GM12874 (cell line): Measurements from ENCODE around the gene GATA3.

Experiments
- TF ChIP-seq, protein P1 (sequence below): IDR thresholded peaks from 2 replicates; pipeline ENCODE4 v1.5.1; 2011; ENCODE audit warnings: low read depth, mild to moderate bottlenecking, control low read depth, low read length, moderate library complexity; ENCODE audit not compliant: insufficient read depth

GATA3 gene

DNA sequence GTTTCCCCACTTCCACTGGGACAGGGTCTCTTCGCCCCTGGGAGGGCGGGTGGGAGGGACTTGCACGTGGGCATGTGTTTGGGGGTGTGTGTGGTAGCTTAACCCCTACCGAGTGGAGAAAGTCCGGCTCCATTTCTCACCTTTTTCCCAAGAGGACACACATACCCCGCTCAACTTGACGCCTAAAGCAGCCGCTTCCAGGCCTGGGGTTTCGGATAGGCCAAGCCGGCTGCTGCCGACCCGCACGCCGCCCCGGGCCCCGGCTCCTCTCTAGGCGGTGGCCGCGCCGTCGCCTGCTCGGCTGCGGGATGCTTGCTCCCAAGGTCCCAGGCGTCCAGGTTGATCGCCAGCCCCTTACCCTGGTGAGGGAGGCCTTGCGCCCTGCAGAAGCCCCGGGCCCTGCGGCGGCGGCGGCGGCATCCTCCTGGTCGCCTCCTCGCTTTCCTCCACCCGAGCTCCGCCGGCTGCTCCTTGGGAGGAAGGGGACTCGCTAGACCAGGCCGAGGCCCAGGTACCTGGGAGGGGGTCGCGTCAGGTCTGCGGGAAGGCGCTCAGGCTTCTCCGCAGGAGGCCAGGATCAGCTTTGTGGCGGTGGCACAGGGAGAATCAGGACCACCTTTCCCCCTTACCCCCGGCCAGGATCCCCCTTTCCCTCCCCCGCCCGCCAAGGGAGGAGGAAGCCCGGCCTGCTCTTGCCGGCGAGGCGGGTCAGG lies 3.2 kb upstream of the GATA3 start:
- TF ChIP-seq, protein P1, sequence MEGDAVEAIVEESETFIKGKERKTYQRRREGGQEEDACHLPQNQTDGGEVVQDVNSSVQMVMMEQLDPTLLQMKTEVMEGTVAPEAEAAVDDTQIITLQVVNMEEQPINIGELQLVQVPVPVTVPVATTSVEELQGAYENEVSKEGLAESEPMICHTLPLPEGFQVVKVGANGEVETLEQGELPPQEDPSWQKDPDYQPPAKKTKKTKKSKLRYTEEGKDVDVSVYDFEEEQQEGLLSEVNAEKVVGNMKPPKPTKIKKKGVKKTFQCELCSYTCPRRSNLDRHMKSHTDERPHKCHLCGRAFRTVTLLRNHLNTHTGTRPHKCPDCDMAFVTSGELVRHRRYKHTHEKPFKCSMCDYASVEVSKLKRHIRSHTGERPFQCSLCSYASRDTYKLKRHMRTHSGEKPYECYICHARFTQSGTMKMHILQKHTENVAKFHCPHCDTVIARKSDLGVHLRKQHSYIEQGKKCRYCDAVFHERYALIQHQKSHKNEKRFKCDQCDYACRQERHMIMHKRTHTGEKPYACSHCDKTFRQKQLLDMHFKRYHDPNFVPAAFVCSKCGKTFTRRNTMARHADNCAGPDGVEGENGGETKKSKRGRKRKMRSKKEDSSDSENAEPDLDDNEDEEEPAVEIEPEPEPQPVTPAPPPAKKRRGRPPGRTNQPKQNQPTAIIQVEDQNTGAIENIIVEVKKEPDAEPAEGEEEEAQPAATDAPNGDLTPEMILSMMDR: no peak

DNA sequence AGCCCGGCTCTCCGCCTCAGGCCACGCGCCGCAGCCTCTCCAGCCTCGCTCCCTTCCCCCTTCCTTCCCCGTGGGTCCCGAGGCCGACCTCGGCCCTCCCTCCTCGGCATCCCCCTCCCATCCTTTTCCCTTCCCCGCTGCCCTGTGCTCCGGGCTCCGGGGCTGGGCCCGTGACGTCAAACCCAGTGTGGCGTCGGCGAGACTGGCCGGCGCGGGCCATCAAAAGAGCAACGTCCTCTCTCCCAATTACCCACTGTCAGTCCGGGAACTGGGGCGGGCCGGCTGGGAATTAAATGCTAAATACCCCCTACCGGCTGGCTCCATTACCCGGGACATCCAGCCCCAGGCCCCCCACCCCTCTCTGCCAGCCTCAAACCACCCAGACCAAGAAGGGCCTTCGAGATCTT lies 2.6 kb upstream of the GATA3 start:
- TF ChIP-seq, protein P1: no peak

DNA sequence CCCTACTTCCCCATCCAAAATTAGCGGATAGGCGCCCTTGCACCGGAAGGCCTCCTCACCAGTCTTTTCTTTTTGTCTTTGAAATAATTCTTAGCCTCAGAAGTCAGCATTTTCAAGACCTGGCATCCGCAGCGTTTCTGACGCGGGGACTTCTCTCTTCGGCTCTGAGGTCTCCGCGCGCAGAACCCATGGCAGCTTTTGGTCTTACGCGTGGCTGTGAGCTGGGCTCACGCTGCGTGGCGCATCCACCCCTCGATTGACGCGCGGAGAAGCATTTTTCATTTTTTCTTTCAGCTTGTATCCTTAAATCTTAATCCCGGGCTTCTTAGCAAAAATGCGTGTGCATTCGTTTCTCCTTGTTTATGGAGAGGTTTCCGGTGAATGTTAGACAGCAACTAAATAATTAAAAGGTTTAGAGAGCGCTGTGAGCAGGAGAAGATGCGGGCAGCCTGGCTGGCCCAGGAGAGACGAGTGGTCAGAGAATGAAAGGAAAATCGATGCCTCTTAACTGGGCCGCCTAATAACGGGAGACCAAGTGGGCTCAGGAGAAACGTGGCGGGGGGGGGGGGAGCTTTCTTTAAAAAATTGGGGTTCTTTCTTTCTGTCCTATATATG lies 2.0 kb upstream of the GATA3 start:
- TF ChIP-seq, protein P1: no peak

DNA sequence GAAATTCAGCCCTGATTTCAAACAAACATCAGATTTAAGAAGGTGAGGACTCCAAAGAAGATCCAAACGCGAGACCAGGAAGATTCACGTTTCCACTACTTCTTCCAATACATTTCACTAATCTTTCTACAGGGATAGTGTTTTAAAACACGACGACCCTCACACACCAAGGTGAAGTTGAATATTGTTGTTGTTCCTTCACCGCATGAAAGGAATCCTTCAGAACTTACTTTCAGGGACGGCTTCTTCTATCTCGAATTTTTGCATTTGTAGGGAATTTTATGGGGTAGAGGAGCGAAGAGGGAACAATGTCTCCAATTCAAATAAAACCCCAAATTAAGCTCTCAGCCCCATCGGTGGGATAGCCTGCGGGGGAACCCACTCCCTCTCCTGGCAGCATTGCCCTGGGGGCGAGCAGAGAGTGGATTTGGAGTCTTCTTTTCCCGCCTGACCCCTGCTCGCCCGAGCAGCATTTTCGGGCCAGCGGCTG lies 1.5 kb upstream of the GATA3 start:
- TF ChIP-seq, protein P1: no peak

DNA sequence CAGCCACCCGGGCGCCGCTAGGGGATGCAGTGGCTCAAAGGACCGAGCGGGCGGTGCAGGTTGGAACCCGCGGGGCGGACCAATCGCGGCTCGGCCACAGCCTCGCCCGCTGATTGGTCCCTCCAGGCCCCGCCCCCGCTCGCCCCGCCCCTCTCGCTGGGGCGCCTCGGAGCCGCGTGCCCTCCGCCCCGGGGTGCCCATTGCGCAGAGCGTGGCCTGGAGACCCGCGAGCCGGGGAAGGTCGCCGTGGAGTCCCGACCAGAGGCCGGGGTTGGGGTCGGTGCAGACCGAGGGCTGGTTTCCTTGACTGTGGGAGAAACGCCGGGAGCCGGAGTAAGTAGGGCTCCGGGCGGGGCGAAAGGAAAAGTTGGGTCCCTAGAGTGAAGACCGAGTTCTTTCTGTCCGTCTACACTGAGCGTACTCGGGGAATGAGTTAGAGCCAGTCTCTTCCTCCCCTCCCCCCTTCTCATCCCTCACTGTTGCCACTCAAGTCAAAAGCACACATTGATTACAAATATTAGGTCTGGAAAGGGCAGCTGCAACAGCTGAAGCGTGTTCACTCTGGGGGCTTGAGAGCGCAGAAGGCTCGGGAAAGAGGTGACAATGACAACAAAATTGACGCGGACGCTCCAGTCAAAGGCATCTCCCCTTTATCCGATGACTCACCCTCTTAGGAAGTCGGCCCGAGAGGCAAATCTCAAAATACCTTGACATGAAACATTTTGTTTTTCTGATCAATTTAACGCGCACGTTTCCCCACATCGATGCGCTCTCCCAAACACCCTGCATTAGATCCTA lies 843 bp upstream of the GATA3 start:
- TF ChIP-seq, protein P1: peak; percentile 99

DNA sequence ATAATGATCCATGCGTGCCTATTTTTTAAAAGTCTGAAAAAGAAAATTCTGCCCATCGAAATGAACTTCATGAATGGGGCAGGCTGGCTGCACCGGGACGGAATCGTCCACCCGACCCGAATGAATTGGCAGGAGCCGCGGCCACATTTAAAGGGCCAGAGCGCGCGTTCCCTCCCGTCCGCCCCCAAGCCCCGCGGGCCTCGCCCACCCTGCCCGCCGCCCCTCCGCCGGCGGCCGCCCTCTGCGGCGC lies 319 bp upstream of the GATA3 start:
- TF ChIP-seq, protein P1: no peak

DNA sequence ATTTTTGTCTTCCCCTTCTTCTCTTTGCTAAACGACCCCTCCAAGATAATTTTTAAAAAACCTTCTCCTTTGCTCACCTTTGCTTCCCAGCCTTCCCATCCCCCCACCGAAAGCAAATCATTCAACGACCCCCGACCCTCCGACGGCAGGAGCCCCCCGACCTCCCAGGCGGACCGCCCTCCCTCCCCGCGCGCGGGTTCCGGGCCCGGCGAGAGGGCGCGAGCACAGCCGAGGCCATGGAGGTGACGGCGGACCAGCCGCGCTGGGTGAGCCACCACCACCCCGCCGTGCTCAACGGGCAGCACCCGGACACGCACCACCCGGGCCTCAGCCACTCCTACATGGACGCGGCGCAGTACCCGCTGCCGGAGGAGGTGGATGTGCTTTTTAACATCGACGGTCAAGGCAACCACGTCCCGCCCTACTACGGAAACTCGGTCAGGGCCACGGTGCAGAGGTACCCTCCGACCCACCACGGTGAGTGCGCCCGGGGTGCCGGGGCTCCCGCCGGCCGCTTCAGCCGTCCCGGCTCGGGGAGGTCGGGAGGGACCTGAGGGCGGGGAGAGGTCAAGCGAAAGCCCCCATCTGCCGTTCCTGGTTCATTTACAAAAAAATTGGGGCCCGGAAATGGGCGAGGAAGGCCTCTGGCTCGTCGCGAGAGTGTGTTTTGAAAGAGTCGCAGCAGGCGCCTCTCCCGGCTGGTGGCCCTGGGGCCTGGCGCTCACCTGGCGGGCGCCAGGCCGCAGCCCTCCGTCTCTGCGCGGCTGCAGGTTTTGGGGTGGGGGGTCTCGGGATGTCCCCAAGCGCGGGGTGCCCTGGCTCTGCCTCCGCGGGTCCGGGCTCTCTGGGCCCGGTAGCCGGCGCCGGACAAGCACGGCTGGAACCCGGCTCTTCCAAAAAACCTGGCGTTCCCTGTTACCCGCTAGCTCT lies 1.2 kb downstream of the GATA3 start:
- TF ChIP-seq, protein P1: no peak
